Calu3 (cell line): Measurements from ENCODE around the gene CIRBP. TPM values are rescaled to one million over a fixed set of nuclear protein-coding genes. Genes with fewer than 3 reads are reported as not detected.

Experiments
- BruUV-seq: library from RNA; stranded (reverse); fragments of 400-500 nt; replicated peaks from 2 replicates; lab custom pipeline; 2021; lab: Mats Ljungman, UMichigan
- CTCF ChIA-PET: fragments of 300-600 bp; sonication (Branson Sonifier 250); formaldehyde crosslinking; loops from one replicate; lab custom pipeline; 2022; ENCODE audit warnings: antibody characterized with exemption; lab: Charles Lee
- DNase-seq: peaks from one replicate; pipeline ENCODE4 v3.0.0; 2022
- H3K27ac Mint-ChIP-seq: one replicate; pipeline ENCODE4 v1.8.0; 2022; ENCODE audit warnings: mixed read lengths; ENCODE audit not compliant: unreplicated experiment
- H3K27me3 Mint-ChIP-seq: one replicate; pipeline ENCODE4 v1.8.0; 2022; ENCODE audit warnings: mixed read lengths; ENCODE audit not compliant: unreplicated experiment
- H3K36me3 Mint-ChIP-seq: one replicate; pipeline ENCODE4 v1.8.0; 2022; ENCODE audit warnings: mild to moderate bottlenecking, moderate library complexity, mixed read lengths; ENCODE audit not compliant: insufficient read depth, unreplicated experiment
- H3K4me1 Mint-ChIP-seq: one replicate; pipeline ENCODE4 v1.8.0; 2022; ENCODE audit warnings: mild to moderate bottlenecking, low read depth, mixed read lengths; ENCODE audit not compliant: unreplicated experiment
- H3K4me3 Mint-ChIP-seq: one replicate; pipeline ENCODE4 v1.8.0; 2022; ENCODE audit warnings: mild to moderate bottlenecking, low read depth, moderate library complexity, mixed read lengths; ENCODE audit not compliant: unreplicated experiment
- H3K9me3 Mint-ChIP-seq: one replicate; pipeline ENCODE4 v1.8.0; 2022; ENCODE audit warnings: low read depth, mixed read lengths; ENCODE audit not compliant: unreplicated experiment
- CTCF ChIP-seq: fragments of 200-600 bp; IDR thresholded peaks from one replicate; pipeline ENCODE4 v1.8.0; 2022; ENCODE audit warnings: antibody characterized with exemption; ENCODE audit not compliant: unreplicated experiment
- intact Hi-C: fragments of 100-400 bp; cut with micrococcal nuclease; formaldehyde crosslinking; loops from one replicate; pipeline ENCODE4 v1.10.0; 2022; ENCODE audit not compliant: unreplicated experiment
- total RNA-seq: library from RNA; stranded (reverse); gene quantifications from 2 replicates; pipeline ENCODE4 v1.2.3, GENCODE V29; 2022

CIRBP gene
- total RNA-seq, 1 experiment from 2014 or later: 102 TPM

- no TSS peak for BruUV-seq
- peak overlapping the region; percentile 67 for H3K4me3 Mint-ChIP-seq
- H3K36me3 Mint-ChIP-seq: peaks cover 9% of the 10 kb centered on the region
- H3K4me1 Mint-ChIP-seq: peaks cover 8% of the 10 kb centered on the region
- no peak for DNase-seq
- no peak overlapping the region for H3K27ac Mint-ChIP-seq
- peaks cover 32% of the 10 kb centered on the region for H3K27me3 Mint-ChIP-seq
- CTCF ChIA-PET: no interaction called here
- H3K9me3 Mint-ChIP-seq: no peaks in the 10 kb centered on the region
- intact Hi-C loops: no loop called here
- TF ChIP-seq CTCF: no peak
Measured at GRCh38 chr19:1286487-1287353, 17.6 kb downstream of the CIRBP start.

- BruUV-seq: no TSS peak
- CTCF ChIA-PET: no interaction called here
- no peak overlapping the region for H3K27ac Mint-ChIP-seq
- no peak for DNase-seq
- intact Hi-C loops: no loop called here
- H3K36me3 Mint-ChIP-seq: peaks cover 9% of the 10 kb centered on the region
- H3K4me3 Mint-ChIP-seq: no peak overlapping the region
- no peaks in the 10 kb centered on the region for H3K9me3 Mint-ChIP-seq
- peaks cover 14% of the 10 kb centered on the region for H3K4me1 Mint-ChIP-seq
- H3K27me3 Mint-ChIP-seq: peaks cover 41% of the 10 kb centered on the region
- no peak for TF ChIP-seq CTCF
Measured at GRCh38 chr19:1287354-1288225, 18.5 kb downstream of the CIRBP start.

GRCh38 chr19:1288226-1288612 is 19.1 kb downstream of the CIRBP start:
- no peak for DNase-seq
- no peak overlapping the region for H3K4me3 Mint-ChIP-seq
- CTCF ChIA-PET: no interaction called here
- peaks cover 16% of the 10 kb centered on the region for H3K4me1 Mint-ChIP-seq
- TF ChIP-seq CTCF: no peak
- no peaks in the 10 kb centered on the region for H3K9me3 Mint-ChIP-seq
- H3K27ac Mint-ChIP-seq: no peak overlapping the region
- no TSS peak for BruUV-seq
- peaks cover 9% of the 10 kb centered on the region for H3K36me3 Mint-ChIP-seq
- intact Hi-C loops: no loop called here
- peaks cover 46% of the 10 kb centered on the region for H3K27me3 Mint-ChIP-seq

- H3K9me3 Mint-ChIP-seq: no peaks in the 10 kb centered on the region
- no peak overlapping the region for H3K4me3 Mint-ChIP-seq
- BruUV-seq: no TSS peak
- no peak for TF ChIP-seq CTCF
- H3K36me3 Mint-ChIP-seq: peaks cover 10% of the 10 kb centered on the region
- peaks cover 42% of the 10 kb centered on the region for H3K27me3 Mint-ChIP-seq
- H3K27ac Mint-ChIP-seq: no peak overlapping the region
- intact Hi-C loops: no loop called here
- peaks cover 13% of the 10 kb centered on the region for H3K4me1 Mint-ChIP-seq
- CTCF ChIA-PET: no interaction called here
- DNase-seq: no peak
Measured at GRCh38 chr19:1288833-1289685, 19.9 kb downstream of the CIRBP start.
